WTC11 (cell line): ENCODE data around the gene ROBO1.

Experiments
- CREB1 ChIP-seq: sonication (generic); formaldehyde crosslinking; IDR thresholded peaks from 2 replicates; pipeline ENCODE4 v1.8.0; 2023; ENCODE audit warnings: mild to moderate bottlenecking, missing genetic modification reagents
- CTCF ChIP-seq: fragments of 200-600 bp; IDR thresholded peaks from 2 replicates; pipeline ENCODE4 v1.8.0; 2022; ENCODE audit warnings: antibody characterized with exemption
- E2F1 ChIP-seq: sonication (generic); formaldehyde crosslinking; IDR thresholded peaks from 2 replicates; pipeline ENCODE4 v1.8.0; 2022; ENCODE audit warnings: mild to moderate bottlenecking, missing genetic modification reagents
- ETV6 ChIP-seq: sonication (generic); formaldehyde crosslinking; IDR thresholded peaks from 2 replicates; pipeline ENCODE4 v1.8.1; 2022; ENCODE audit warnings: mild to moderate bottlenecking, missing genetic modification reagents
- JUN ChIP-seq: sonication (generic); formaldehyde crosslinking; IDR thresholded peaks from 2 replicates; pipeline ENCODE4 v1.8.0; 2023; ENCODE audit warnings: mild to moderate bottlenecking, missing genetic modification reagents
- KAT7 ChIP-seq: sonication (generic); formaldehyde crosslinking; IDR thresholded peaks from 2 replicates; pipeline ENCODE4 v1.8.1; 2023; ENCODE audit warnings: missing genetic modification reagents, mild to moderate bottlenecking, borderline replicate concordance
- NFYB ChIP-seq: sonication (generic); formaldehyde crosslinking; conservative IDR thresholded peaks from 2 replicates; pipeline ENCODE4 v1.8.0; 2022; ENCODE audit warnings: low read depth, missing genetic modification reagents
- OVOL2 ChIP-seq: fragments of 250-450 bp; sonication (Bioruptor Pico); IDR thresholded peaks from 2 replicates; pipeline ENCODE4 v1.9.0; 2021; ENCODE audit warnings: mild to moderate bottlenecking, borderline replicate concordance
- TCF7 ChIP-seq: sonication (generic); formaldehyde crosslinking; IDR thresholded peaks from 2 replicates; pipeline ENCODE4 v1.8.0; 2022; ENCODE audit warnings: mild to moderate bottlenecking, low read depth, missing genetic modification reagents, moderate library complexity
- ZNF138 ChIP-seq: sonication (generic); formaldehyde crosslinking; conservative IDR thresholded peaks from 2 replicates; pipeline ENCODE4 v1.8.1; 2022; ENCODE audit warnings: mild to moderate bottlenecking, moderate library complexity, missing genetic modification reagents
- TF ChIP-seq, protein P1 (sequence below): sonication (generic); formaldehyde crosslinking; IDR thresholded peaks from 2 replicates; pipeline ENCODE4 v1.8.1; 2023; ENCODE audit warnings: mild to moderate bottlenecking, missing genetic modification reagents, moderate library complexity

GRCh38 chr3:78792733-78793132 lies 975.1 kb downstream of the ROBO1 start:
- TF ChIP-seq E2F1 (CRISPR knock-in tag) (no peak), CTCF (no peak), JUN (CRISPR knock-in tag) (no peak), CREB1 (CRISPR knock-in tag) (no peak), ZNF138 (no peak), ETV6 (CRISPR knock-in tag) (no peak), TCF7 (no peak), NFYB (CRISPR knock-in tag) (no peak), KAT7 (CRISPR knock-in tag) (no peak), OVOL2 (CRISPR knock-in tag) (no peak)
- TF ChIP-seq, protein P1, sequence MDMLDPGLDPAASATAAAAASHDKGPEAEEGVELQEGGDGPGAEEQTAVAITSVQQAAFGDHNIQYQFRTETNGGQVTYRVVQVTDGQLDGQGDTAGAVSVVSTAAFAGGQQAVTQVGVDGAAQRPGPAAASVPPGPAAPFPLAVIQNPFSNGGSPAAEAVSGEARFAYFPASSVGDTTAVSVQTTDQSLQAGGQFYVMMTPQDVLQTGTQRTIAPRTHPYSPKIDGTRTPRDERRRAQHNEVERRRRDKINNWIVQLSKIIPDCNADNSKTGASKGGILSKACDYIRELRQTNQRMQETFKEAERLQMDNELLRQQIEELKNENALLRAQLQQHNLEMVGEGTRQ (CRISPR knock-in tag), result no peak
